ENCODE data around the gene HNRNPF. TPM values are rescaled to one million over a fixed set of nuclear protein-coding genes. Genes with fewer than 3 reads are reported as not detected.

HNRNPF gene
- total and polyA plus RNA-seq, 5 donors from 2014 or later, result 143 to 350 (median 316) TPM

GRCh38 chr10:43350686-43351085 lies 58.3 kb downstream of the HNRNPF start:
- no peak overlapping the region for H3K27ac Mint-ChIP-seq

GRCh38 chr10:43350156-43350555 lies 58.8 kb downstream of the HNRNPF start:
- ATAC-seq (ENCODE audit: low read depth in 2 of 2), result no peak
- H3K36me3 Mint-ChIP-seq, result no peaks in the 10 kb centered on the region
- H3K4me3 ChIP-seq (ENCODE audit: low read depth, low read length), result no peak overlapping the region
- no peak overlapping the region for H3K4me3 Mint-ChIP-seq
- H3K27me3 ChIP-seq (ENCODE audit: control insufficient read depth, insufficient read depth, low read length), result no peaks in the 10 kb centered on the region
- H3K27me3 Mint-ChIP-seq, result peaks cover 20% of the 10 kb centered on the region
- DNase-seq, result no peak
- no peak overlapping the region for H3K27ac ChIP-seq (ENCODE audit: insufficient read depth, low read length, poor library complexity, severe bottlenecking)
- no peak overlapping the region for H3K27ac Mint-ChIP-seq
- peaks cover 5 to 19% (median 13%) of the 10 kb centered on the region in 4 donors for H3K4me1 Mint-ChIP-seq
- no peaks in the 10 kb centered on the region for H3K9me3 ChIP-seq (ENCODE audit: control insufficient read depth in 2 of 2, low read length in 2 of 2)
- peaks cover 0 to 3% (median 0%) of the 10 kb centered on the region in 7 donors for H3K9me3 Mint-ChIP-seq
- H3K36me3 ChIP-seq (ENCODE audit: control insufficient read depth, insufficient read depth, low read length), result no peaks in the 10 kb centered on the region
- peaks cover 15% of the 10 kb centered on the region for H3K4me1 ChIP-seq (ENCODE audit: control insufficient read depth, insufficient read depth, low read length, poor library complexity, severe bottlenecking)

More at GRCh38 chr10:43350686-43351085, 58.3 kb downstream of the HNRNPF start:
- no peaks in the 10 kb centered on the region for H3K9me3 ChIP-seq (ENCODE audit: control insufficient read depth in 2 of 2, low read length in 2 of 2)
- ATAC-seq (ENCODE audit: low read depth in 2 of 2) (no peak), DNase-seq (no peak)
- H3K4me3 Mint-ChIP-seq, result peak overlapping the region in 1 of 4 donors; percentile 48
- peaks cover 15% of the 10 kb centered on the region for H3K4me1 ChIP-seq (ENCODE audit: control insufficient read depth, insufficient read depth, low read length, poor library complexity, severe bottlenecking)
- H3K27ac ChIP-seq (ENCODE audit: insufficient read depth, low read length, poor library complexity, severe bottlenecking), result no peak overlapping the region
- H3K9me3 Mint-ChIP-seq, result peaks cover 0 to 3% (median 0%) of the 10 kb centered on the region in 7 donors
- no peaks in the 10 kb centered on the region for H3K27me3 ChIP-seq (ENCODE audit: control insufficient read depth, insufficient read depth, low read length)
- peaks cover 6 to 20% (median 15%) of the 10 kb centered on the region in 4 donors for H3K4me1 Mint-ChIP-seq
- no peaks in the 10 kb centered on the region for H3K36me3 ChIP-seq (ENCODE audit: control insufficient read depth, insufficient read depth, low read length)
- H3K27me3 Mint-ChIP-seq, result peaks cover 20% of the 10 kb centered on the region
- H3K4me3 ChIP-seq (ENCODE audit: low read depth, low read length), result no peak overlapping the region
- H3K36me3 Mint-ChIP-seq, result no peaks in the 10 kb centered on the region

GRCh38 chr10:43348511-43349312 lies 60.3 kb downstream of the HNRNPF start:
- ATAC-seq (ENCODE audit: low read depth in 2 of 2) (peak; percentile 100), DNase-seq (peak; percentile 75 to 93 (median 84))
- Histone ChIP-seq H3K36me3 (ENCODE audit: control insufficient read depth, insufficient read depth, low read length) (no peaks in the 10 kb centered on the region), H3K27me3 (ENCODE audit: control insufficient read depth, insufficient read depth, low read length) (no peaks in the 10 kb centered on the region), H3K27ac (ENCODE audit: insufficient read depth, low read length, poor library complexity, severe bottlenecking) (no peak overlapping the region), H3K4me3 (ENCODE audit: low read depth, low read length) (no peak overlapping the region), H3K9me3 (ENCODE audit: control insufficient read depth in 2 of 2, low read length in 2 of 2) (no peaks in the 10 kb centered on the region), H3K4me1 (ENCODE audit: control insufficient read depth, insufficient read depth, low read length, poor library complexity, severe bottlenecking) (peaks cover 15% of the 10 kb centered on the region)
- peak overlapping the region in 1 of 4 donors; percentile 59 for H3K4me3 Mint-ChIP-seq
- peaks cover 5 to 22% (median 13%) of the 10 kb centered on the region in 4 donors for H3K4me1 Mint-ChIP-seq
- no peaks in the 10 kb centered on the region for H3K36me3 Mint-ChIP-seq
- peaks cover 25% of the 10 kb centered on the region for H3K27me3 Mint-ChIP-seq
- H3K9me3 Mint-ChIP-seq, result peaks cover 0 to 3% (median 0%) of the 10 kb centered on the region in 7 donors
- peak overlapping the region; percentile 1 to 78 (median 45) for H3K27ac Mint-ChIP-seq

GRCh38 chr10:43347997-43348396 lies 61.0 kb downstream of the HNRNPF start:
- H3K27me3 Mint-ChIP-seq, result peaks cover 21% of the 10 kb centered on the region
- peaks cover 5 to 22% (median 13%) of the 10 kb centered on the region in 4 donors for H3K4me1 Mint-ChIP-seq
- Histone ChIP-seq H3K9me3 (ENCODE audit: control insufficient read depth in 2 of 2, low read length in 2 of 2) (no peaks in the 10 kb centered on the region), H3K27me3 (ENCODE audit: control insufficient read depth, insufficient read depth, low read length) (no peaks in the 10 kb centered on the region), H3K4me3 (ENCODE audit: low read depth, low read length) (no peak overlapping the region), H3K4me1 (ENCODE audit: control insufficient read depth, insufficient read depth, low read length, poor library complexity, severe bottlenecking) (peaks cover 15% of the 10 kb centered on the region), H3K27ac (ENCODE audit: insufficient read depth, low read length, poor library complexity, severe bottlenecking) (no peak overlapping the region), H3K36me3 (ENCODE audit: control insufficient read depth, insufficient read depth, low read length) (no peaks in the 10 kb centered on the region)
- H3K36me3 Mint-ChIP-seq, result no peaks in the 10 kb centered on the region
- H3K4me3 Mint-ChIP-seq, result no peak overlapping the region
- H3K27ac Mint-ChIP-seq, result peak overlapping the region in 2 of 3 donors; percentile 1 to 78
- ATAC-seq (ENCODE audit: low read depth in 2 of 2) (no peak), DNase-seq (no peak)
- H3K9me3 Mint-ChIP-seq, result peaks cover 0 to 3% (median 0%) of the 10 kb centered on the region in 7 donors

GRCh38 chr10:43344051-43344450 lies 64.9 kb downstream of the HNRNPF start:
- ATAC-seq (ENCODE audit: low read depth in 2 of 2), result no peak
- DNase-seq, result no peak
- Mint-ChIP-seq H3K27ac (no peak overlapping the region), H3K4me3 (no peak overlapping the region), H3K4me1 (peaks cover 11 to 28% (median 13%) of the 10 kb centered on the region in 4 donors), H3K36me3 (no peaks in the 10 kb centered on the region), H3K27me3 (peaks cover 9% of the 10 kb centered on the region), H3K9me3 (peaks cover 0 to 1% (median 0%) of the 10 kb centered on the region in 7 donors)
- H3K27ac ChIP-seq (ENCODE audit: insufficient read depth, low read length, poor library complexity, severe bottlenecking), result no peak overlapping the region
- H3K4me1 ChIP-seq (ENCODE audit: control insufficient read depth, insufficient read depth, low read length, poor library complexity, severe bottlenecking), result peaks cover 10% of the 10 kb centered on the region
- no peaks in the 10 kb centered on the region for H3K27me3 ChIP-seq (ENCODE audit: control insufficient read depth, insufficient read depth, low read length)
- no peak overlapping the region for H3K4me3 ChIP-seq (ENCODE audit: low read depth, low read length)
- no peaks in the 10 kb centered on the region for H3K36me3 ChIP-seq (ENCODE audit: control insufficient read depth, insufficient read depth, low read length)
- no peaks in the 10 kb centered on the region for H3K9me3 ChIP-seq (ENCODE audit: control insufficient read depth in 2 of 2, low read length in 2 of 2)

GRCh38 chr10:43343126-43343525 lies 65.9 kb downstream of the HNRNPF start:
- no peak overlapping the region for H3K27ac Mint-ChIP-seq
- H3K4me1 ChIP-seq (ENCODE audit: control insufficient read depth, insufficient read depth, low read length, poor library complexity, severe bottlenecking), result peaks cover 4% of the 10 kb centered on the region
- H3K9me3 ChIP-seq (ENCODE audit: control insufficient read depth in 2 of 2, low read length in 2 of 2), result no peaks in the 10 kb centered on the region
- H3K36me3 Mint-ChIP-seq, result no peaks in the 10 kb centered on the region
- H3K4me1 Mint-ChIP-seq, result peaks cover 6 to 22% (median 6%) of the 10 kb centered on the region in 4 donors
- no peaks in the 10 kb centered on the region for H3K36me3 ChIP-seq (ENCODE audit: control insufficient read depth, insufficient read depth, low read length)
- H3K27ac ChIP-seq (ENCODE audit: insufficient read depth, low read length, poor library complexity, severe bottlenecking), result no peak overlapping the region
- H3K4me3 Mint-ChIP-seq, result no peak overlapping the region
- H3K27me3 ChIP-seq (ENCODE audit: control insufficient read depth, insufficient read depth, low read length), result no peaks in the 10 kb centered on the region
- H3K27me3 Mint-ChIP-seq, result peaks cover 5% of the 10 kb centered on the region
- H3K9me3 Mint-ChIP-seq, result peaks cover 0 to 1% (median 0%) of the 10 kb centered on the region in 7 donors
- ATAC-seq (ENCODE audit: low read depth in 2 of 2) (no peak), DNase-seq (no peak)
- H3K4me3 ChIP-seq (ENCODE audit: low read depth, low read length), result no peak overlapping the region

- peaks cover 0 to 1% (median 0%) of the 10 kb centered on the region in 7 donors for H3K9me3 Mint-ChIP-seq
- Histone ChIP-seq H3K27ac (ENCODE audit: insufficient read depth, low read length, poor library complexity, severe bottlenecking) (no peak overlapping the region), H3K4me1 (ENCODE audit: control insufficient read depth, insufficient read depth, low read length, poor library complexity, severe bottlenecking) (no peaks in the 10 kb centered on the region), H3K4me3 (ENCODE audit: low read depth, low read length) (no peak overlapping the region), H3K36me3 (ENCODE audit: control insufficient read depth, insufficient read depth, low read length) (no peaks in the 10 kb centered on the region), H3K27me3 (ENCODE audit: control insufficient read depth, insufficient read depth, low read length) (no peaks in the 10 kb centered on the region), H3K9me3 (ENCODE audit: control insufficient read depth in 2 of 2, low read length in 2 of 2) (no peaks in the 10 kb centered on the region)
- no peak overlapping the region for H3K4me3 Mint-ChIP-seq
- peaks cover 5% of the 10 kb centered on the region for H3K27me3 Mint-ChIP-seq
- peak overlapping the region in 1 of 3 donors; percentile 69 for H3K27ac Mint-ChIP-seq
- ATAC-seq (ENCODE audit: low read depth in 2 of 2), result no peak
- no peak for DNase-seq
- peaks cover 4 to 18% (median 6%) of the 10 kb centered on the region in 4 donors for H3K4me1 Mint-ChIP-seq
- H3K36me3 Mint-ChIP-seq, result no peaks in the 10 kb centered on the region
Observed at GRCh38 chr10:43342279-43343125, 66.5 kb downstream of the HNRNPF start.

Measured in CD4-positive, CD25-positive, alpha-beta regulatory T cell (primary cell).